Activated T-cell treated with anti-CD3 and anti-CD28 coated beads for 24 hours (primary cell): Measurements from ENCODE around the gene RABL3.
"Not testable (repeated sequence)": the region's sequence is repeated elsewhere in the genome, so short reads cannot be mapped to it uniquely, and the experiment has no call there.

ENCODE experiments used
- DNase-seq: peaks from one replicate; pipeline ENCODE4 v3.0.0-alpha.2; 2020; ENCODE audit warnings: low read depth

RABL3 gene, protein sequence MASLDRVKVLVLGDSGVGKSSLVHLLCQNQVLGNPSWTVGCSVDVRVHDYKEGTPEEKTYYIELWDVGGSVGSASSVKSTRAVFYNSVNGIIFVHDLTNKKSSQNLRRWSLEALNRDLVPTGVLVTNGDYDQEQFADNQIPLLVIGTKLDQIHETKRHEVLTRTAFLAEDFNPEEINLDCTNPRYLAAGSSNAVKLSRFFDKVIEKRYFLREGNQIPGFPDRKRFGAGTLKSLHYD

DNA sequence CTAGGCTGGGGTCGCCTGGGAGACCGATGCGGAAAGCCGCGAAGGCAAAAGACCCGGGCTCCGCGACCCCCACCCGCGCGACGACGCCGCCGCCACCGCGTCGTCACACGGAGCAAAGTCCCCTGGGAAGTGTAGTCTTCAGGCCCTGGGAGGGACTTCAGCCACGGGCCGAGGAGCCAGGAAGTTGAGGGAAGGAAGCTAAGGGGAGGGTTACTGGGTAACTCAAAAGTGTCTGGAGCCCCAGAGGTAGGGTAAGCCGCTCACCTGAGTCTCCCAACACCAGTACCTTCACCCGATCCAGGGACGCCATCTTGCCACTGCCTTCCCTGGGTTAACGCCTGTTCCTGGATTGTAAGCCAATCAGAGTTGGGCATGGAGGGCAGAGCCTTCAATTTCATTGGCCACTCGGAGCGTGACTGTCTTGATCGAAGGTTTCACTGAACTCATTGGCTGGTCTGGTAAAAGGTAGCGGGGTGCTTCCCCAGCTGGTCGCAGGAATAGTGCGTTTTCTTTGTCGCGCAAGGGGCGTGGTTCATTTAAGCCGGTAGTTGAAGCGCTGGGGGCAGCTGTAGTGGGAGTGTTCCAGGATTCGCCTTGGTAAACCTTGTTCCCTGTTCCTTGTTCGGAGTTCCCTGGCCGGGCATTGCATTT lies at the start of gene RABL3, which contains the start of gene GTF2E1:
TSS of gene RABL3 (minus strand) at position 319 of the 651 bp plus-strand sequence. CDS start at position 310, 9 bp downstream.
TSS of gene GTF2E1 (plus strand) at position 547 of the 651 bp plus-strand sequence. CDS start 7,809 bp downstream, outside the sequence.
- DNase-seq: peak; percentile 97

DNA sequence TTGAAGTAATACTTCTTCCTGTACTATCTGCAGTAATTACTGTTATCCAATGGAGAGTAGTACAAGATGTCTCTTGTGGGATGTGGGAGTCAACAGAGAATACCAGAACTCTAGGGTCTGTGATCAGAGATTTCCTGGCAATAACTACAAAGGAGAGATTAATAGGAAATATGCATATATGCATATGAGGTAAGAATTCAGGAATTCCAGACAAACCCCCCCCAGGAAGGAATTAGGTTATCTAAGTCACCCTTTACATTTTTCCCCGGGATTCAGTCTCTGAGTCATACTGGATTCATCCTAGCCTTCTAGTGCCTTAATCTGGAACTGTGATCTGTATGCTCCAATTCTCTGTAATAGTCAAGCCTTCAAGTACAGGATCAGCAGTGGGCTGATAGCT lies 49.6 kb upstream of the RABL3 start:
- no peak for DNase-seq

DNA sequence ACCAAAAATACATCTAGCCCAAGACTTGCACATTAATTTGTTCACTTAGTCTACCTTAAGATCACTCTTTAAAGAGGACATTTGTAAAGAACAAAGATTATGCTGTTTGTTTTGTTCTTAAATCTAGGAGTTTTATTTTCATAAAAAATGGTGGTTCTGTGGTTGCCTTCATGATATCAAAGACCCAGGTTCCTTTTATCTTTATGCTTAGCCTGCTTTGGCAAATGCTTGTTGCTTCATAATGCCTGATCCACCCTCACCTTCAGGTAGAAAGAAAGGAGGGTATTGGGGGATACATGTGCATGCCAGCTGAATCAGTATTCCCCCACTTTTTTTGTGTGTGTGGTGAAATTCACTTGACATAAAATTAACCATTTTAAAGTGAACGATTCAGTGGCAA lies 48.7 kb upstream of the RABL3 start:
- no peak for DNase-seq

DNA sequence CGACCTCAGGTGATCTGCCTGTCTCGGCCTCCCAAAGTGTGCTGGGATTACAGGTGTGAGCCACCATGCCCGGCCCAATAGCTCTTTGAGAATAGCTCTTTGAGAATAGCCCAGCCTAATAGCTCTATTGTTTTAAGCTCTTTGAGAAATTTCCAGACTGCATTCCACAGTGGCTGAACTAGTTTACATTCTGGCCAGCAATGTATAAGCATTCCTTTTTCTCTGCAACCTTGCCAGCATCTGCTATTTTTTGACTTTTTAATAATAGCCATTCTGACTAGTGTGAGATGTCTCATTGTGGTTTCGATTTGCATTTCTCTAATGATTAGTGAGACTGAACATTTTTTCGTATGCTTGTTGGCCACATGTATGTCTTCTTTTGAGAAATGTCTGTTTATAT lies 43.5 kb upstream of the RABL3 start:
- DNase-seq: not testable (repeated sequence)

DNA sequence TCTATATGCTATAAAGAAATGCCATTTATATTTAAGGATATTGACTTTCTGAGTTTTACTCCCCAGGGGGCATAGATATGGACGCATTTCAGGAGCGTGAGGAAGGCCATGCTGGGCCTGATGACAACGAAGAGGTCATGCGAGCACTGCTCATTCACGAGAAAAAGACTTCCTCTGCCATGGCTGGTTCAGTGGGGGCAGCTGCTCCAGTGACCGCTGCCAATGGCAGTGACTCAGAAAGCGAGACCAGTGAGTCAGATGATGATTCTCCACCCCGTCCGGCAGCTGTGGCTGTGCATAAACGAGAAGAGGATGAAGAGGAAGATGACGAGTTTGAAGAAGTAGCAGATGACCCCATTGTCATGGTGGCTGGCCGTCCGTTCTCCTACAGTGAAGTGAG lies 38.7 kb upstream of the RABL3 start:
- DNase-seq: no peak

DNA sequence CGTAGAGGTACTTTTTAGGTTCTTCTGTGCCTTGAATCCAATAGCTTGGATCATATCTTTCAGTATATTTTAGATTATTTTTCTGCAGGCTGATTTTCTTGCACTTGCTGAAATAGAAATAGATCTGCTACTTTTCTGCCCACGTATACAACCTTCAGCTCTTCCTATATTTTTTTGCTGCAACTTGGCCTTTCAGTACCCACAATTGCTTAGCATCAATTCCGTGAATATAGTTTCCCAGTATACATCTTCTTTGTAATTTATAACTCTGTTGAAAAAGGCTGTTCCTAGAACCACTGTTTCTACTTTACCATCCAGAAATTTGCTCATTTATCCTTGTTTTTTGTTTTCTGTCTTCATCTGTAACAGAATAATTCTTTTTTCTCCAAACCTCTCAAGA lies 36.5 kb upstream of the RABL3 start:
- DNase-seq: no peak

DNA sequence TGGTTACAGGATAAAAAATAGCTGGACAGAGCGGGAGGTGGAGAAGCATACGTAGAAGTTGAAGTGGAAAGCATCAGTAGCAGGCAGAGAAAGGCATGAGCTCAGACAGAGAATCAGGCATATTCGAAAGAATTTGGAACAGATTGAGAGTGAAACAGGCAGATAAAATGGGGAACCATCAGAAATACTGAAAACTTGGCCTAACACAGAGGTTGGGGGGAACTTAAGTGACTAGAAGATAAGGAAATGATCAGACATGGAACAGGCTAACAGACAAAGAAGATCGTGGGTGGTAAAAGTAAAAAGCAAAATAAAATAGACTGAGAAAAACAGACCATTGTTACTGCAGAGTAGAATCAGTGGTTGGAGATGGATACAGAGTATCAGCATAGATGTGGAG lies 33.1 kb upstream of the RABL3 start:
- no peak for DNase-seq

DNA sequence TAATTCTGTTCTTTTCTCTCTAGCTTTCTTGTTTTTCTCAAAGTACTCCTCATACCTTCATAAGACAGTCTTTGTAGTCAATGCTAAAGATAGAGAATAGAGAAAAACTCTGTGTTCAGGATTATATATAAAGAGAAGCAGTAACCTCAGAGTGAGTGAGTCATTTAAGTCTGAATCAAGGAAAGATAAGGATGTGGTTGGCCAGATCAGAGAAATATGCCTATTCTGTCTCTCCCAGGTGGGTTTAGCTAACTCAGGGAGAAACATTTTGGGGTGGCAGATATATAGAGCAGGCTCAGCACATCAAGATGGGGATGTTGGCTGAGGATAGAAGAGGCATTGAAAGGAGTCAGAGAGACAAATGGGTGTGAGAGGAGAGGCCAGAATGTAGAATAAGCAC lies 31.6 kb upstream of the RABL3 start:
- no peak for DNase-seq

DNA sequence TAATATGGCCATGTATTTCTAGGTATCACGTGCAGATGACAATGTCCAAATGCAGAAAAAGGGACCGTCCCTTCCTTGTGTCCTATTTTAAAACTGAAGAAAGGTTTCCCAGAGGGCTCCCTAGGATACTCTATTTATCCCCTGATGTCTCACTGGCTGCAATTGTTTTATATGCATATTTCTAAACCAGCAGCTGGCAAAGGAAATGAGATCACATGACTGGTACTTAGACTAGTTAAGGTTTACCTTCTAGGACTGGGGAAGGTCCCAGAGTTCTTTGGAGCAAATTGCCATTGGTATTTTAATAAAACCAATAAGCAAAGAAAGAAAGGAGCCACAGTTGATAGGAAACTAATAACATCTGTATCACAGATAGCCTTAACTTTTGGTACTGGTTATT lies 29.8 kb upstream of the RABL3 start:
- no peak for DNase-seq

DNA sequence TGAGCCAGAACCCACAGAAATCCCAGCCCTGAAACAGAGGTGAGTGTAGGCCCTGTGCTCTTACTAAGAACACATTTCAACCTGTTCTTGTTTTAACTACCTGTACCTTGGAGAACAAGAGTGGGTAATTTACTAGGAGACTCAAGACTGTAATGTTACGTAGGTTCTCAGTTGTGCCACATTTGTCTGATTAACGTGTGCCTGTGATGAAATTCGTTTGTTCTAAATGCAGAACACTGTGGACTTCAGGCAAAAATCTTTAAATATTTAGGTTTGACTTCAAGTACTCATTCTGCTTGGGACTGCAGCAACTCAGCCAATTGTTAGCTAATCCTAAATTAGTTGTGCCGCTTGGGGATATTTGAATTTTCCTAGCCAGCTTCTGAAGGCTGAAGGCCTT lies 28.6 kb upstream of the RABL3 start:
- no peak for DNase-seq

DNA sequence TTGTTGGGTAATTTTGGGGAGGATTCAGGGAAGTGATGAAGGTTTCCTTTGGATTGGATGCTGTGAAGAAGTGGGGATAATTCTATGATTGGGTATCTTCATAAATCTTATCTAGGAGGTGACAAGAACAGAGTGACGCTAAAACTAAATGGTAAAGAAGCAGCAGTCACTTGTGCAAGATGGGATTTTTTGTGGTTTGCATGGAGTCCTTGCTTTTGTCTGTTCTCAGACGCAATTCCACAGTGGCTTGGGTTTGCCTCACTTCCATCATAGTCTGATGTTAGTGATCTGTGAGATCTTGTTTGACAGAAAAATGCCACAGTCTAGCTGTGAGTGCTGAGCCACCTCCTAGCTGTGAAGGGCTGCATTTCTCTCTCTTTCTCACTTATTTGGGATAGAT lies 27.1 kb upstream of the RABL3 start:
- DNase-seq: no peak

DNA sequence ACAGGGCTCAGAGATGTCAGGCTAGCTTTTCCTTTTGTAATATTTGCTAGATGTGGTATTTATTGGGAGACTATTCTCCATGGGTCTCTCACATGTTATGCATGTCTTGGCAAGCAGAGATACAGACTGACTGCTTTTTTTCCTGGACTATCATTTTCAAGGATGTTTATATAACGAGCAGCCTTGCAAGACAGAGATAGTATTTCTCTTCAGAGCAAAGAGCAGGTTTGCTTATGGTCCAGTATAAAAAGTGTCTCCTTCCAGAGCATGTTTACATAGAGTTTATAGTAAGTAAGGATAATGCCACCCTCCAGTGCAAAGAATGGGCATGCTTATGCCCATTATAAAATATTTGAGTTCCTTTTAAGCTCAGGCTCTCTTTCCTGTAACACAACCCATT lies 24.8 kb upstream of the RABL3 start:
- DNase-seq: no peak

DNA sequence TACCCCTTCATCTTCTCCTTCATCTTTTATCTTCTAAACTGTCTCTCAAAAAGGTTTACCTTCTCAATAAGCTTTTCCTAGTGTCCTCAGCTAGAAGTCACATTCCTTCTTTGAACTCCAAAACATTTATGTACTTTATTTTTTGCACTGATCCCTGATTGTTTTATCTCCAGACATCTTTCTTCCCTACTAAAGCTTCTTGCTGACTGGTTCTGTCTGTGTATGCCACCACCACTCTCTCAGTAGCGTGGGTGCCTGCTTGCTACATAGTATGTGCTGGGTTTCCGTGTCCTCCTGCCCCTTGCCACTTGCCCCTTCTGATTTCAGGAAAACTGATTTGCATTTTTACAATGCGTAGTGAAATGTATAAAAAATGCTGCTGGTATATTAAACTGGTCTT lies 24.3 kb upstream of the RABL3 start:
- no peak for DNase-seq

DNA sequence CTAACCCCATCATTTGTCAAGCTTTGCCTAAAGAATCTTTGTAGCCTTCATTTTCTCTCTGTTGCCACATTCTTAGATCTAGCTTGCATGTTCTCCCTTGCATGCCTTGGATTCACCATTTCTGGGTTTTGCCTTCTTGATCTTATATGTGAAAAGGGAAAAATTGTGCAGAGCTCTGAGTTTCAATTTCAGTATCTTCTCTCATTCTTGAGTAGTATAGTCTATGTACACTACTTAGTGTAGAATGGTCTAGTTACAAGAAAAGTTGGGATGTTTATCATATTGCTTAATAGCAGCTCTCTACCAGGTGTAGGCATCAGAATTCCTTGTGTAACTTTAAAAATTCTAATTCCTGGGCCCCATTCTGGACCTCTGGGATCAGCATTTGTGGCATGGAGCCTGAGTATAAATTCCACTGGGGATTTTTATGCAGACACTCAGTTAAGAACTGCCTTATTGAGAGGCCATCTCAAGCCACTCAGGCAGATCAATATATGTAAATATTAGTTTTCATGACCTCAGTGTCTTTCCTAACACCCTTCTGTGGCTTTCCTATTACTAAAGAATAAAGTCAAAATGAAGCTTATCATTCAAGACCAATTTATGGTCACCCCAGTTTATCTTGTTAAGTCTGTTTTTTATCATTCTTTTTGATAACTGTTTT lies 23.6 kb upstream of the RABL3 start:
- no peak for DNase-seq

DNA sequence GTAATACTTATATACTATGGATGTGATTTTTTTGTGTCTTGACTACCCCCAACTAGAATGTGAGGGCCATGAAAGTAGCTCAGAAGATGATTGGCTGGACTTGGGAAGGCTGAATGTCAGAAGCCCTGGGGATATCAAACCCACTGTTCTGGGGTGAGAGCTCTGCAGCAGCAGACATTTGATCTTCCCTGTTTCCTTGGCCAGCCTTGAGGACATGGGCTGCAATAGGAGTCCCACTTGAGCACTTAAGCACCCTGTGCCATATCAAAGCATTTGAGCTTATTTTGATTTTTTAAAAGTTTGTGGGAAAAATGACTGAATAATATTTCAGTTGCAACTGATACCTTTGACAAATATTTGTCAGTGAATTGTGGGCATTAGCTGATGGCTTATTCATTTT lies 21.9 kb upstream of the RABL3 start:
- no peak for DNase-seq

DNA sequence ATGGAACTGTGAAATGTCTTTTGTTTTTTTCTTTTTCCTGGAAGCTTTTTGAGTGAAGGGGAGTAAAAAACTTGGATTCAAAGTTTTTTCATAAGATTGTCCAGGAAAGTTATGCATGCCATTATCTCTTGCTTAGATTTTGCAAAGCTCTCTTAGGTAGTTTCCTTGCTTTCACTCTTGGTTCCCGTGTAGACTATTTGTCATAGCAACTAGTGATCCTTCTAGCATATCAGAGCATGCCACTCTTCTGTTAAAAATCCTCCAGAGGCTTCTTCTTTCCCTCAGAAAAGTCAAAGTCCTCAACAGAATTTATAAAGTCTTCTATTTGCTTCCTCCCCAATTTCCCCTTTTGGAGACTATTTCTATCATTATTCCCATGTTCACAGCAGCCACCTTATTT lies 21.3 kb upstream of the RABL3 start:
- DNase-seq: no peak

DNA sequence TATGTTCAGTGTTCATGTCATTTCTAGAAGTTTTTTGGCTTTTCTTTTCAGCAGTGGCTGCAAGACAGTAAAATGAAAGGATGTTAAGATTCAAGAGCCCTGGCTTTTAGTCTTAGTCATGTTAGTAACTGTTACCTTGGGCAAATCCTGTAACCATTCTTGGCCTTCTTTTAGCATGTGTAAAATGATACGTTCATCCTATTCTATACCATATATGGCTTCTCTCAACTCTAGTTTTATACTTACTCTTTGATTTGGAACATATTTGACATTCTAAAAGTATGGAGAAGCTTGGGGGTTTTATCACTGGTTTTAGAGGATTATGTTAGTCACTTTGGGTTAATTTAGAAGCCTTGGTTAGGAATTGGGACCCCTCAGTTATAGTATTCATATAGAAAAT lies 20.3 kb upstream of the RABL3 start:
- no peak for DNase-seq

DNA sequence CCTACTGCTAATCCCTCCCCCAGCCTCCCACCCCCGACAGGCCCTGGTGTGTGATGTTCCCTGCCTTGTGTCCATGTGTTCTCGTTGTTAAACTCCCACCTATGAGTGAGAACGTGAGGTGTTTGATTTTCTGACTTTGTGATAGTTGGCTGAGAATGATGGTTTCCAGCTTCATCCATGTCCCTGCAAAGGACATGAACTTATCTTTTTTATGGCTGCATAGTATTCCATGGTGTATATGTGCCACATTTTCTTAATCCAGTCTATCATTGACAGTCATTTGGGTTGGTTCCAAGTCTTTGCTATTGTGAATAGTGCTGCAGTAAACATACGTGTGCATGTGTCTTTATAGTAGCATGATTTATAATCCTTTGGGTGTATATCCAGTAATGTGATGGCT lies 16.2 kb upstream of the RABL3 start:
- not testable (repeated sequence) for DNase-seq

DNA sequence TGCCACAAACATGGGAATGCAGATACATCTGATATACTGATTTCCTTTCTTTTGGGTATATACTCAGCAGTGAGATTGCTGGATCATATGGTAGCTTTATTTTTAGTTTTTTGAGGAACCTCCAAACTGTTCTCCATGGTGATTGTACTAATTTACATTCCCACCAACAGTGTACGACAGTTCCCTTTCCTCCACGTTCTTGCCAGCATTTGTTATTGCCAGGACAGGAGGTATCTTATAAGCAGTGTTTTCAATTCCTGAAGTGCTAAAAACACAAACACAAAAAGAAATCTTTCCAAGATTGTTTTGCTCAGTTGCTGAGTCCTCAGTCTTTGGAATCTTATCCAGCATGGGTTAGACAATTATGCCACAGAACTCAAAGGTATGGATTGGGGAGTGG lies 13.7 kb upstream of the RABL3 start:
- DNase-seq: no peak

DNA sequence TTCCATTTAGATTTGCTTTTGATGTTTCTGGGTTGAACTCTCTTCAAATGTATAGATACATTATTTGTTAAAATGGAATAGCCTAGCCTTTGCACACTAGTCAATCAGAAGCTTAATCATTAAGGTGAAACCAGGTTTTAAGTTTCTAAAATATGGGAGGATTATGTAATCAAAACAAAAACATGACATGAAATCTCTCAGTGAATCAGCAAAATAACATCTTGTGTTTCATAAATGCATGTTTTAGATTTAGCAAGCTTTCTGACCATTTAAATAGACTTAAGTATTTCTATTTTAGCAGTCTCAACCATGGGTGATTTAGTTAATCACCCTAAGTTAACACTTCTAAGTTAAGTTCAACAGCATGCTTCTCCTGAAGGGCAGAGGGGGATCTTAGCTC lies 11.5 kb upstream of the RABL3 start:
- no peak for DNase-seq

DNA sequence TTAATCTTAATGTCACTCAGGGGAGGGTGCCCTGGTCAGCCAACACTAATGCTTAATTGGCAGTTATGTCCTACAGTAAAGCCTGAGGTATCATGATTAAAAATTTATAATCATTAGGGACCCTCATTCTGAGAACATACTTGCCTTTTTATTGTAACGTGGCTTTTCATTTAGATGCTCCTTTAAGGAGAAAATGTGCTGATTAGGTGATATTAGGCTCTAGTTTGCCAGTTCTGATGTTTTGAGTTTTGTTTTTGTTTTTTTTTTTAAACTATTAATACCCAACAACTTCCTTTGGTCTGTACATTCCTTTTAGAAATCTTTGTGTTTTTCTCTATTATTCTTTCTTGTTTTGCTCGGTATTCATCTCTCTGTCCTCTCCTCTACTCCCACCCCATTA lies 10.5 kb upstream of the RABL3 start:
- DNase-seq: no peak

DNA sequence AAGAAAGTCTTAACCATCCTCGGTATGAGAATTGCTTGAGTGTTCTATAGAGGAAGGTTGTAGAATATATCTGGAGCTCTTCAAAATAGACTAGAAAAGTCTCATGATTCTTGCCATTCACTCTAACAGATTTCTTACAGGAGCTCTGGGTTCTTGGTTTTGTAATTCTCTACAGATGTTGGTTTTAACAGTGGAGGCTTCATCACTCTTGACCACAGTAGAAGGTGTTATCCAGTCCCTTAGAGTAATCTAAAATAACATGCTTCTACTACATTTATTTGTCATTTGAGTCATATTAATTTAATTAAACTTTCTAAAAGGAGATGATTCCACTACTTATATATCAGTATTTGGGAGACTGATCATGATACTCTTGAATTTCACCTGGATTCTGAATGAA lies 9.9 kb upstream of the RABL3 start:
- DNase-seq: no peak

DNA sequence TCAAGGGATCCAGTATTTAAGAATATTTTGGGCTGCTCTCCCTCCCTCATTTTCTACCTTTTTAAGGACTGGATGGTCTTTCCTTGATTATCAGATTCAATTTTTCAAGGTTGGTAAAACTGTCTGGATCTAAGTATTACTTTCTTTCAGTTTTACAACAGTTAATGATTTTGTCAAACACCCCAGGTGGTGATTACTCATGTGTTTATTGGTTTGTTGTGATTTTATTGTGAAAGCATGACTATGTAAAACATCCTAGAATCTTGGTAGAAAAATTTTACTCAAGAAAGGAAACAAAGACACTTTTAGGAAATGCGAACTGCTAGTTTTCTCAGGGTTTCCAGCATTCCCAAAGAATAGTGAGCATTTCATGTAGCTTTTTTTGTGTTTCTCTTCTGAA lies 7.5 kb upstream of the RABL3 start:
- DNase-seq: no peak

DNA sequence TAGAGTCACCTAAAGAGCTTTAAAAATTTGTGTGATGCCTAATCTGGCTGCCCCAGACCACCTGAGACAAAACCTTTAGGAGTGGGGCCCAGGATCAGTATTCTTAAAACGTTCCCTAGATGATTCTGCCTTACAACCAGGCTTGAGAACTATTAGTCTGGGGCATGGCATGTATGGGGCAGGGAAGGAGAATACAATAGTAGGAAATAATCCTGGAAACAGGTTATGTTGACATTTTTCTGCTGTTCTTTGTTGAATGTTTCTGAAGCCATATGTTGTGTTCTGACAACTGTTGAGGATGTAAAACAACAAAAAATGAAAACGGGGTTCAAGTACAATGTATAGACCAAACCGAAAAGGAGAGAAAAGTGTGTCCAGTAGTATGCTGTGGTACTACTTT lies 3.1 kb upstream of the RABL3 start:
- no peak for DNase-seq
